Measurements from ENCODE around the gene PTPRN2.

Gene PTPRN2

DNA sequence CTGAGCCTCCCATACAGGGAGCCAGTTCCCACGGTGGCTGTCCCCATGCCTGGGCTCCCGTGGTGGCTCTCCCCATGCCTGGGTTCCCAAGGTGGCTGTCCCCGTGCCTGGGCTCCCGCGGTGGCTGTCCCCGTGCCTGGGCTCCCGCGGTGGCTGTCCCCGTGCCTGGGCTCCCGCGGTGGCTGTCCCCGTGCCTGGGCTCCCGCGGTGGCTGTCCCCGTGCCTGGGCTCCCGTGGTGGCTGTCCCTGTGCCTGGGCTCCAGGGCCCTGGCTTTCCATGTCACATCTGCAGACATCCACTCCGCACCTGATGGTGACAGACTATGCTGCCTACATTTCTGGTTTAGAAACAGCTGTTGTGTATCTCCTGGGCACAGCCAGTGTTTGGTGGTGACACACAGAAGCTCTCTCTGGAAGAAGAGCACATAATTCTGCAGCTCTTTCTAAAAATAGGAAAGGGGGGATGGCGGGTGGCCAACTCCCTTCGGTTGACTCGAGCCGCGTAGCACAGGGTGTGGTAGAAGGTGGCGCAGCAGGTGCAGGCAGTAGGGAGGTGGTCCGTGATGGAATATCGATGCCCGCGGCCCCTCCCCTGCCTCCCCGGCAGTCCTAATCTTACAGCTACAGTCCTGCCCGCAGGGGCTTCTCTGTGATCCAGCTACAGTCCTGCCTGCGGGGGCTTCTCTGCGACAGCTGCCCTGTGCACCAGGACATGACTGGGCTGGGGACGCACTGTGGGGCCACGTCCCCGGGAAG lies 999.6 kb downstream of the PTPRN2 start:
- Histone ChIP-seq H3K27ac (ENCODE audit: low read depth, low read length) (no peak overlapping the region), H2AK5ac (ENCODE audit: low read length) (no peak overlapping the region), H3K4me3 (ENCODE audit: low read length) (no peak overlapping the region), H3K4me2 (ENCODE audit: low read length) (no peak overlapping the region), H3K23ac (ENCODE audit: low read length) (no peak overlapping the region), H3K4me1 (ENCODE audit: control insufficient read depth, low read depth, low read length) (no peaks in the 10 kb centered on the region), H3K27me3 (ENCODE audit: insufficient read depth, low read length, poor library complexity) (no peaks in the 10 kb centered on the region), H3K4ac (ENCODE audit: low read depth, low read length) (no peak overlapping the region), H2BK5ac (ENCODE audit: low read length) (no peak overlapping the region), H3K79me2 (ENCODE audit: control insufficient read depth, insufficient read depth, low read length) (no peaks in the 10 kb centered on the region), H4K5ac (ENCODE audit: low read length) (no peak overlapping the region), H3K9ac (ENCODE audit: low read length) (no peak overlapping the region), H2BK120ac (ENCODE audit: low read depth, low read length) (no peak overlapping the region), H2BK15ac (replicated peaks; ENCODE audit: low read depth) (no peak overlapping the region), H4K8ac (ENCODE audit: low read depth, low read length) (no peak overlapping the region), H3K56ac (ENCODE audit: low read length) (no peak overlapping the region), H3K18ac (ENCODE audit: low read length) (no peak overlapping the region), H3K79me1 (ENCODE audit: low read length) (no peaks in the 10 kb centered on the region), H3K36me3 (ENCODE audit: control insufficient read depth, insufficient read depth, low read length) (no peaks in the 10 kb centered on the region)
- no peak for DNase-seq
- WGBS (ENCODE audit: extremely low coverage, insufficient coverage, low lambda C conversion rate): no CpG with 5 or more reads among the region's 34 CpGs

DNA sequence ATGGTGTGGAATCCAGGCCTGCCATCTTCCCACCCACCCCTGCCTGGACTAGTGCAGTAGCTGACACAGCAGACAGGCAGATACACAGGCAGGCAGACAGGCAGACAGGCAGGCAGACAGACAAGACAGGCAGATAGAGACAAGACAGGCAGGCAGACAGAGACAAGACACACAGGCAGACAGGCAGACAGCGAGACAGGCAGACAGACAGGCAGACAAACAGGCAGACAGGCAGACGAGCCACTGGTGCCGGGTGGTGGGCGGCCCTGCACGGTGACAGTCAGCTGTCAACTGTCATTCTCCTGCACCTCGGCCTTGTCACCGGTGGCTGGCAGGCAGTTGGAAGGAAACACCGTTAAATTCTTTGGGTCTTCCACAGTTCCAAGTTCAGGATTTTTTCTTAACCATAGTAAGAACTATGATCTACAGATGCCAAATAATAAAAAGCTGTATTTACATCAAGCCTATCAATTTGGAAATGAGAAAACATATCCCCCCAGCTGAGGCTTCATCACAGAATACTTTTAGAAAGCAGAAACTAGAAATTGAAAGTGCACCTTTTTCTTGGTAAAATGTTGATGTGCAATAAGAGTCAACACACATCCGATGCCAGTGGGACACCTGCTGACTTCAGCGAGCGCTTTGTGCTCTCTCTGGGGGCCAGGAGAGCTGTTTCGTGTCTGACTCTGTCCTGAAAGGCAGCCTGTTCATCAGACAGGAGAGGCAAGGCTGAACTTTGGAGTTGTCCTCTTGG lies 1000.4 kb downstream of the PTPRN2 start:
- Histone ChIP-seq H3K27me3 (ENCODE audit: insufficient read depth, low read length, poor library complexity) (no peaks in the 10 kb centered on the region), H2BK15ac (replicated peaks; ENCODE audit: low read depth) (no peak overlapping the region), H3K79me1 (ENCODE audit: low read length) (no peaks in the 10 kb centered on the region), H3K56ac (ENCODE audit: low read length) (no peak overlapping the region), H3K23ac (ENCODE audit: low read length) (no peak overlapping the region), H3K9ac (ENCODE audit: low read length) (no peak overlapping the region), H3K4ac (ENCODE audit: low read depth, low read length) (no peak overlapping the region), H3K4me3 (ENCODE audit: low read length) (no peak overlapping the region), H3K4me1 (ENCODE audit: control insufficient read depth, low read depth, low read length) (no peaks in the 10 kb centered on the region), H3K18ac (ENCODE audit: low read length) (no peak overlapping the region), H4K8ac (ENCODE audit: low read depth, low read length) (no peak overlapping the region), H3K36me3 (ENCODE audit: control insufficient read depth, insufficient read depth, low read length) (no peaks in the 10 kb centered on the region), H4K5ac (ENCODE audit: low read length) (no peak overlapping the region), H2BK5ac (ENCODE audit: low read length) (no peak overlapping the region), H3K4me2 (ENCODE audit: low read length) (no peak overlapping the region), H3K79me2 (ENCODE audit: control insufficient read depth, insufficient read depth, low read length) (no peaks in the 10 kb centered on the region), H3K27ac (ENCODE audit: low read depth, low read length) (no peak overlapping the region), H2BK120ac (ENCODE audit: low read depth, low read length) (no peak overlapping the region), H2AK5ac (ENCODE audit: low read length) (no peak overlapping the region)
- WGBS (ENCODE audit: extremely low coverage, insufficient coverage, low lambda C conversion rate): no CpG with 5 or more reads among the region's 12 CpGs
- DNase-seq: no peak

DNA sequence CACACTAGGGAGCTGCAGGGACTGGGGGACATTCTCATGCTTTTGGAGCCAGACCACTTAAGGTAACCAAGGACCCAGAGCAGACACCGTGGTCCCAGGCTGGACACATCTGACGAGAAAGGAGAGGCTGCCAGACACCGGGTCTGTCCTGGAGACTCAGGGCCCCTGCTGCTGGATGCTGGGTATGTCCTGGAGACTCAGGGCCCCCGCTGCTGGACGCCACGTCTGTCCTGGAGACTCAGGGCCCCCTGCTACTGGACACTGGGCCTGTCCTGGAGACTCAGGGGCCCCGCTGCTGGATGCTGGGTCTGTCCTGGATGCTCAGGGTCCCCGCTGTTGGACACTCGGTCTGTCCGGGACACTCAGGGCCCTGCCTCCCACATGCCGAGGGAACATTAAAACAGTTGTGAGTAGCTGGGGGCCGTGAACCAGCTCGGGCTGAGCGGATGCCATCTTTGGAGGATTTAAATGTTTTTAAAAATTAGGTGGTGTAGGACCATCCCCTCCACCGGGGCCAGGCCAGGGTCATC lies 1001.1 kb downstream of the PTPRN2 start:
- DNase-seq: no peak
- Histone ChIP-seq H3K56ac (ENCODE audit: low read length) (no peak overlapping the region), H3K23ac (ENCODE audit: low read length) (no peak overlapping the region), H3K4me3 (ENCODE audit: low read length) (no peak overlapping the region), H2BK120ac (ENCODE audit: low read depth, low read length) (no peak overlapping the region), H3K27me3 (ENCODE audit: insufficient read depth, low read length, poor library complexity) (no peaks in the 10 kb centered on the region), H4K8ac (ENCODE audit: low read depth, low read length) (no peak overlapping the region), H2AK5ac (ENCODE audit: low read length) (no peak overlapping the region), H3K27ac (ENCODE audit: low read depth, low read length) (no peak overlapping the region), H3K4me1 (ENCODE audit: control insufficient read depth, low read depth, low read length) (no peaks in the 10 kb centered on the region), H3K9ac (ENCODE audit: low read length) (no peak overlapping the region), H3K4me2 (ENCODE audit: low read length) (no peak overlapping the region), H2BK15ac (replicated peaks; ENCODE audit: low read depth) (no peak overlapping the region), H3K4ac (ENCODE audit: low read depth, low read length) (no peak overlapping the region), H3K79me1 (ENCODE audit: low read length) (no peaks in the 10 kb centered on the region), H3K79me2 (ENCODE audit: control insufficient read depth, insufficient read depth, low read length) (no peaks in the 10 kb centered on the region), H2BK5ac (ENCODE audit: low read length) (no peak overlapping the region), H4K5ac (ENCODE audit: low read length) (no peak overlapping the region), H3K36me3 (ENCODE audit: control insufficient read depth, insufficient read depth, low read length) (no peaks in the 10 kb centered on the region), H3K18ac (ENCODE audit: low read length) (no peak overlapping the region)
- no CpG with 5 or more reads among the region's 15 CpGs for WGBS (ENCODE audit: extremely low coverage, insufficient coverage, low lambda C conversion rate)

DNA sequence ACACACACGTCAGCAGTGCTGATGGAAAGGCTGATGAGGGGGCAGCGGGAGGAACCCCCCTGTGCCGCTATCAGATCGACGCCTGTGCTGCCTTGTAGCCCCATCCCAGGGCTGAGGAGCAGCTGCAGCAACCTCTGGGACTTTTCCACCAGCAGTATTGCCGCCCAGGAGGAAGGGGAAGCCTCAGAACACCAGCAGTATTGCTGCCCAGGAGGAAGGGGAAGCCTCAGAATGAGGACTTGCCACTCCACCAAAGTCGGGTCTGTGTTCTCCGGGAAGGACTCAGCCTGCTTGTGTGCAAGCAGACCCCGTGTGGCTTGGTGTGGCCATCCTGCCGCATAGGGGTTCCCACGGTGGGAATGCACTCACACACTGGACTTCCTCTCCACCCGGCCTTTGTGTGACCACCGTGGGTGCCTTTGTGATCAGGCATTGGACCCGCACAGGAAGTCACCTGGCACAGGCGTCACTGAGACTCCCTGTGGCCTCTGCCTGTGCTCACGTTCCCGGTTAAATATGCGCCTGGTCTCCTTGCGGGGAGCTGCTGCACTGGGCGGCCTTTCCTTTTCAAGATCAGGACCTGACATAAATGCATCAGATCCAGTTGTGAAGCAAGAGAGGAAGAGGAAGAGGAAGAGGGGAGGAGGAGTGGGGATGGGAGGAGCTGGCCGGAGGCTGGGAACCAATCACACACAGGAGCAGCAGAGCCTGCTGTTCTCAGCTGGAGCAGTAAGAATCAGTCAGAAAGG lies 1002.3 kb downstream of the PTPRN2 start:
- no peak for DNase-seq
- H3K4me1 ChIP-seq (ENCODE audit: control insufficient read depth, low read depth, low read length): no peaks in the 10 kb centered on the region

DNA sequence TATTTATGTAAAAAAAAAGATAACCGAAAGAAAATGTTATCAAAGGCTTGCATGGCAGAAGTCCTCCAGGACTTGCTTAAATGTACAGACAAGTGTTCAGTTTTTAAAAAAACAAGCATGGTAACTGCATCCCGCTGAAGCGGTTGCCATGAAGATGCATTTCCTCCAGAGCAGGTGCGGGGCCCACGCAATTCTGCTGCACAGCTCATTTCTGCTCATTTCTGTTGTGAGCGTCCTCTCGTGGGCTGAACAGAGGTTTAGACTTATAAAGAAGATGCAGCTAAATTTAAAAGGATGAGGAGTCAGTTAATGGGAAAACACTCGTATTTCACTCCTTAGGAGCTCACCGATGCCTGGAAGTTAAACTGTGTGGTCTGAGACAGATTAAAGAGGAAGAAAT lies 1003.2 kb downstream of the PTPRN2 start:
- H2BK120ac ChIP-seq (ENCODE audit: low read depth, low read length): no peak overlapping the region
- H3K18ac ChIP-seq (ENCODE audit: low read length): no peak overlapping the region
- H3K79me1 ChIP-seq (ENCODE audit: low read length): no peaks in the 10 kb centered on the region
- H3K27ac ChIP-seq (ENCODE audit: low read depth, low read length): no peak overlapping the region
- no peaks in the 10 kb centered on the region for H3K27me3 ChIP-seq (ENCODE audit: insufficient read depth, low read length, poor library complexity)
- no peak overlapping the region for H2BK5ac ChIP-seq (ENCODE audit: low read length)
- no peaks in the 10 kb centered on the region for H3K36me3 ChIP-seq (ENCODE audit: control insufficient read depth, insufficient read depth, low read length)
- H3K23ac ChIP-seq (ENCODE audit: low read length): no peak overlapping the region
- no peak overlapping the region for H4K5ac ChIP-seq (ENCODE audit: low read length)
- no peaks in the 10 kb centered on the region for H3K4me1 ChIP-seq (ENCODE audit: control insufficient read depth, low read depth, low read length)
- no peak overlapping the region for H3K9ac ChIP-seq (ENCODE audit: low read length)
- H3K4ac ChIP-seq (ENCODE audit: low read depth, low read length): no peak overlapping the region
- WGBS (ENCODE audit: extremely low coverage, insufficient coverage, low lambda C conversion rate): no CpG with 5 or more reads among the region's 9 CpGs
- H3K4me2 ChIP-seq (ENCODE audit: low read length): no peak overlapping the region
- no peak overlapping the region for H2AK5ac ChIP-seq (ENCODE audit: low read length)
- H2BK15ac ChIP-seq (replicated peaks; ENCODE audit: low read depth): no peak overlapping the region
- no peak for DNase-seq
- no peak overlapping the region for H3K4me3 ChIP-seq (ENCODE audit: low read length)
- no peak overlapping the region for H4K8ac ChIP-seq (ENCODE audit: low read depth, low read length)
- no peaks in the 10 kb centered on the region for H3K79me2 ChIP-seq (ENCODE audit: control insufficient read depth, insufficient read depth, low read length)
- no peak overlapping the region for H3K56ac ChIP-seq (ENCODE audit: low read length)

More for the DNA sequence above, 1002.3 kb downstream of the PTPRN2 start:
- whole genome bisulfite sequencing (ENCODE audit: extremely low coverage, insufficient coverage, low lambda C conversion rate): no CpG with 5 or more reads among the region's 21 CpGs
- Histone ChIP-seq H3K9ac (ENCODE audit: low read length) (no peak overlapping the region), H2AK5ac (ENCODE audit: low read length) (no peak overlapping the region), H2BK5ac (ENCODE audit: low read length) (no peak overlapping the region), H2BK15ac (replicated peaks; ENCODE audit: low read depth) (no peak overlapping the region), H3K18ac (ENCODE audit: low read length) (no peak overlapping the region), H3K36me3 (ENCODE audit: control insufficient read depth, insufficient read depth, low read length) (no peaks in the 10 kb centered on the region), H3K56ac (ENCODE audit: low read length) (no peak overlapping the region), H3K4me3 (ENCODE audit: low read length) (no peak overlapping the region), H2BK120ac (ENCODE audit: low read depth, low read length) (no peak overlapping the region), H3K79me2 (ENCODE audit: control insufficient read depth, insufficient read depth, low read length) (no peaks in the 10 kb centered on the region), H3K4me2 (ENCODE audit: low read length) (no peak overlapping the region), H4K8ac (ENCODE audit: low read depth, low read length) (no peak overlapping the region), H3K27me3 (ENCODE audit: insufficient read depth, low read length, poor library complexity) (no peaks in the 10 kb centered on the region), H3K4ac (ENCODE audit: low read depth, low read length) (no peak overlapping the region), H3K79me1 (ENCODE audit: low read length) (no peaks in the 10 kb centered on the region), H3K27ac (ENCODE audit: low read depth, low read length) (no peak overlapping the region), H3K23ac (ENCODE audit: low read length) (no peak overlapping the region), H4K5ac (ENCODE audit: low read length) (no peak overlapping the region)
